H1 (cell line): ENCODE data around the gene PRPF40B. TPM values are rescaled to one million over a fixed set of nuclear protein-coding genes. Genes with fewer than 3 reads are reported as not detected.

ENCODE experiments used
- CTCF ChIA-PET: fragments of 300-600 bp; sonication (Branson Sonifier 250); formaldehyde crosslinking; loops from one replicate; lab custom pipeline; 2021; ENCODE audit not compliant: partially characterized antibody; lab: Charles Lee
- POLR2A ChIA-PET: fragments of 300-600 bp; sonication (Branson Sonifier 250); formaldehyde crosslinking; loops from one replicate; lab custom pipeline; 2021; ENCODE audit warnings: inconsistent platforms; ENCODE audit not compliant: partially characterized antibody; lab: Charles Lee
- DNase-seq, 2 experiments: peaks; one replicate each; pipeline versions ENCODE4 v3.0.0 to v3.0.0-alpha.2; 2010 to 2022; ENCODE audit warnings: low spot score in 2 of 2, low read depth in 1 of 2, mixed read lengths in 1 of 2
- FAIRE-seq: peaks from 2 replicates; lab custom pipeline; 2011; peaks lifted over from hg19 to GRCh38; lab: Jason Lieb, UNC
- H2AFZ ChIP-seq: 2 replicates; pipeline ENCODE4 v1.8.1; 2012; ENCODE audit warnings: low read length, inconsistent platforms
- H2AK5ac ChIP-seq: 2 replicates; pipeline ENCODE4 v1.6.1; 2013; ENCODE audit warnings: low read depth, low read length
- H2BK120ac ChIP-seq: replicated peaks from 2 replicates; pipeline ENCODE3; 2013; ENCODE audit warnings: low read depth, low read length, inconsistent platforms
- H2BK12ac ChIP-seq: 2 replicates; pipeline ENCODE4 v1.6.1; 2013; ENCODE audit warnings: low read depth, low read length
- H2BK15ac ChIP-seq: 2 replicates; pipeline ENCODE4 v1.6.1; 2013; ENCODE audit warnings: low read length
- H2BK20ac ChIP-seq: 2 replicates; pipeline ENCODE4 v1.6.1; 2013; ENCODE audit warnings: low read length
- H2BK5ac ChIP-seq: 2 replicates; pipeline ENCODE4 v1.6.1; 2013; ENCODE audit warnings: low read depth, low read length
- H3K14ac ChIP-seq: 2 replicates; pipeline ENCODE4 v1.6.1; 2013; ENCODE audit warnings: inconsistent platforms; ENCODE audit not compliant: insufficient read length
- H3K18ac ChIP-seq: 2 replicates; pipeline ENCODE4 v1.6.1; 2013; ENCODE audit warnings: low read length; ENCODE audit errors: extremely low read depth
- H3K23ac ChIP-seq: 2 replicates; pipeline ENCODE4 v1.6.1; 2013; ENCODE audit warnings: inconsistent platforms; ENCODE audit not compliant: insufficient read length
- H3K23me2 ChIP-seq: 2 replicates; pipeline ENCODE4 v1.6.1; 2013; ENCODE audit warnings: low read depth, low read length
- H3K27ac ChIP-seq: 2 replicates; pipeline ENCODE4 v1.6.1; 2011; ENCODE audit warnings: low read depth, low read length, inconsistent platforms
- H3K27me3 ChIP-seq, 4 experiments: replicated peaks in 1 of 4; 1 replicate in 1 of 4; 2 replicates in 3 of 4; pipeline versions ENCODE4 v1.6.1 to v1.8.1; 2011 to 2013; ENCODE audit warnings: low read length in 3 of 4, mild to moderate bottlenecking in 3 of 4, inconsistent platforms in 2 of 4, mixed read lengths in 2 of 4, moderate library complexity in 1 of 4; ENCODE audit not compliant: control insufficient read depth in 3 of 4, insufficient read depth in 3 of 4; ENCODE audit errors: extremely low read depth in 1 of 4
- H3K36me3 ChIP-seq, 4 experiments: 2 replicates each; pipeline versions ENCODE4 v1.6.1 to v1.8.1; 2011 to 2013; ENCODE audit warnings: mild to moderate bottlenecking in 4 of 4, low read length in 3 of 4, moderate library complexity in 2 of 4, control low read depth in 1 of 4, inconsistent platforms in 1 of 4; ENCODE audit not compliant: insufficient read depth in 4 of 4, control insufficient read depth in 2 of 4
- H3K4ac ChIP-seq: replicated peaks from 2 replicates; pipeline ENCODE3; 2013; ENCODE audit warnings: low read length, low read depth, mixed read lengths, inconsistent platforms; ENCODE audit not compliant: insufficient read length
- H3K4me1 ChIP-seq, 4 experiments: replicated peaks in 1 of 4; 1 replicate in 1 of 4; 2 replicates in 3 of 4; pipeline versions ENCODE4 v1.6.1 to v1.8.1; 2011 to 2013; ENCODE audit warnings: low read length in 3 of 4, inconsistent platforms in 2 of 4, mixed read lengths in 1 of 4; ENCODE audit not compliant: insufficient read depth in 4 of 4, control insufficient read depth in 3 of 4
- H3K4me2 ChIP-seq, 2 experiments: 2 replicates each; pipeline versions ENCODE4 v1.6.1 to v1.8.1; 2011 to 2013; ENCODE audit warnings: low read depth in 2 of 2, low read length in 2 of 2, control low read depth in 1 of 2, inconsistent platforms in 1 of 2, mild to moderate bottlenecking in 1 of 2; ENCODE audit not compliant: insufficient read depth in 1 of 2
- H3K4me3 ChIP-seq, 4 experiments: fragments of 200-600, 300-600 bp in 1 of 4; sonication (generic), shearing (Covaris generic), sonication (Bioruptor Twin) in 1 of 4; 2 replicates each; pipeline versions ENCODE4 v1.5.1 to v1.8.1; 2011 to 2016; ENCODE audit warnings: low read length in 4 of 4, low read depth in 3 of 4, control low read depth in 2 of 4, inconsistent platforms in 2 of 4, mild to moderate bottlenecking in 2 of 4, mixed read lengths in 1 of 4, moderate library complexity in 1 of 4; ENCODE audit not compliant: insufficient read depth in 2 of 4; ENCODE audit errors: extremely low read depth in 1 of 4
- H3K56ac ChIP-seq: replicated peaks from 2 replicates; pipeline ENCODE3; 2013; ENCODE audit warnings: low read depth, mild to moderate bottlenecking, mixed read lengths, low read length, inconsistent platforms; ENCODE audit not compliant: insufficient read length
- H3K79me1 ChIP-seq: 2 replicates; pipeline ENCODE4 v1.6.1; 2013; ENCODE audit warnings: low read depth, low read length, control low read depth
- H3K79me2 ChIP-seq, 2 experiments: 2 replicates each; pipeline versions ENCODE4 v1.6.1 to v1.8.1; 2012 to 2013; ENCODE audit warnings: low read length in 2 of 2, mild to moderate bottlenecking in 2 of 2, inconsistent platforms in 1 of 2; ENCODE audit not compliant: insufficient read depth in 2 of 2, control insufficient read depth in 1 of 2
- H3K9ac ChIP-seq, 4 experiments: replicated peaks in 1 of 4; 1 replicate in 1 of 4; 2 replicates in 3 of 4; pipeline versions ENCODE4 v1.6.1 to v1.8.1; 2011 to 2013; ENCODE audit warnings: low read depth in 3 of 4, low read length in 3 of 4, control low read depth in 2 of 4, mild to moderate bottlenecking in 2 of 4, moderate library complexity in 2 of 4, inconsistent platforms in 1 of 4; ENCODE audit errors: extremely low read depth in 1 of 4
- H3K9me3 ChIP-seq, 2 experiments: 2 replicates each; pipeline versions ENCODE4 v1.6.1 to v1.8.1; 2012 to 2013; ENCODE audit warnings: mild to moderate bottlenecking in 2 of 2, moderate library complexity in 2 of 2, control low read depth in 1 of 2, inconsistent platforms in 1 of 2, low read depth in 1 of 2, low read length in 1 of 2, mixed read lengths in 1 of 2; ENCODE audit not compliant: insufficient read depth in 2 of 2
- H4K20me1 ChIP-seq, 2 experiments: replicated peaks in 1 of 2; 2 replicates each; pipeline versions ENCODE3 to v1.8.1; 2011 to 2013; ENCODE audit warnings: inconsistent platforms in 2 of 2, low read length in 2 of 2, mild to moderate bottlenecking in 1 of 2; ENCODE audit not compliant: insufficient read depth in 2 of 2, control insufficient read depth in 1 of 2
- H4K5ac ChIP-seq: 2 replicates; pipeline ENCODE4 v1.6.1; 2013; ENCODE audit warnings: low read length, low read depth, mixed read lengths, inconsistent platforms; ENCODE audit not compliant: insufficient read length
- H4K8ac ChIP-seq: 2 replicates; pipeline ENCODE4 v1.8.0; 2013; ENCODE audit warnings: mild to moderate bottlenecking, moderate library complexity, low read length, inconsistent platforms; ENCODE audit not compliant: insufficient read depth; ENCODE audit errors: extremely low read depth
- H4K91ac ChIP-seq: replicated peaks from 2 replicates; pipeline ENCODE3; 2013; ENCODE audit warnings: low read length, mixed read lengths, inconsistent platforms; ENCODE audit not compliant: insufficient read length
- TBP ChIP-seq: IDR thresholded peaks from 2 replicates; pipeline ENCODE4 v1.6.1; 2011; ENCODE audit warnings: low read depth, low read length, improper control_type of control experiment
- ZNF274 ChIP-seq: IDR thresholded peaks from 2 replicates; pipeline ENCODE4 v1.7.0; 2012; ENCODE audit warnings: low read length, borderline replicate concordance; ENCODE audit errors: extremely low read depth
- WGBS, 2 experiments: shearing (Covaris generic) in 1 of 2; methylation state at CpG; one replicate each; pipeline versions ENCODE4 v1.1.6 to v1.1.7; 2013 to 2015; ENCODE audit warnings: low lambda C conversion rate in 2 of 2, mixed read lengths in 2 of 2, inconsistent platforms in 1 of 2, low coverage in 1 of 2, missing lambda C conversion rate in 1 of 2; ENCODE audit not compliant: insufficient replicate concordance in 2 of 2, insufficient coverage in 1 of 2, insufficient read length in 1 of 2; ENCODE audit errors: extremely low coverage in 1 of 2, missing lambda C conversion rate in 1 of 2; 5-methylcytosine and 5-hydroxymethylcytosine counted together
- polyA plus RNA-seq, 7 experiments: library from polyadenylated mRNA; depleted of rRNA in 3 of 7; stranded (reverse) in 5 of 7; unstranded in 2 of 7; fragments of >200 nt in 5 of 7; fragments of 200-250 nt in 2 of 7; gene quantifications; 1 replicate in 5 of 7; 2 replicates in 1 of 7; 4 replicates in 1 of 7; pipeline versions ENCODE4 v1.2.1 to v1.2.3, GENCODE V29; 2011 to 2013; ENCODE audit warnings: missing spikeins in 2 of 7, mixed read lengths in 2 of 7
- total RNA-seq: library from RNA; stranded (reverse); fragmentation: NEBNext Ultra II Directional; extraction: Animal tissue kit (Norgen Biotek cat#: 25700); gene quantifications from 2 replicates; pipeline ENCODE4 v1.2.1, GENCODE V29; 2021

Gene PRPF40B
- total and polyA plus RNA-seq, 2 of the 8 experiments (the other 6 are each of a cell fraction or from before 2014, with no cell fraction given): 14.4 to 24.4 TPM

DNA sequence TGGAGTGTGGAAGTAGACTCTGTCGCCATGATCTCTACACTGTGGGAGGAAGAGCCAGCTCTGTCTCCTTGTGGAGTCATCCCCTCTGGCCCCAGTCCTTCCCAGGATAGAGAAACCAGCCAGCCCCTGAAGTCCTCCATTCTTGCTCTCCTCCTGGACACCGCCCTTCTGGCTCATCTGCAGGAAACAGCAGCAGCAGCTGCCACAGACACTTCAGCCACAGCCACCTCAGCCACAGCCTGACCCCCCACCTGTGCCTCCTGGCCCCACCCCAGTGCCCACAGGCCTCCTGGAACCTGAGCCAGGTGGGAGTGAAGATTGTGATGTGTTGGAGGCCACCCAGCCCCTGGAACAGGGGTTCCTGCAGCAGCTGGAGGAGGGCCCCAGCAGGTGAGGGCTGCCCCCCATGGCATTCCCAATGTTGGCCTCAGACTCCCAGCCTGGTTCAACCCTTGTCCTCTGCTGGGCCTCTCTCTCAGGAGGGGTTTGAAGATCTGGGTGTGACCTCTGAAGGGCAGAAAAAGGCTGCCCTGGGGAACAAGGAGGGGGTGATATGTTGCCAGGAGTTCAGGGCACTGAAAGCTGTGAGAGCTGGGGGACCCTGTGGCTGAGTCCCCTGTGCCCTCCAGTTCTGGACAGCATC, 10.5 kb downstream of the PRPF40B start:
- DNase-seq: no peak
- Histone ChIP-seq H3K18ac (no peak overlapping the region), H3K14ac (no peak overlapping the region), H2BK20ac (no peak overlapping the region), H3K23ac (no peak overlapping the region), H2BK120ac (no peak overlapping the region), H2BK12ac (no peak overlapping the region), H3K79me1 (no peaks in the 10 kb centered on the region; the same call in 1 of the 2 replicates), H3K9me3 (no peaks in the 10 kb centered on the region), H3K9ac (no peak overlapping the region), H3K4me2 (no peak overlapping the region), H3K27me3 (no peaks in the 10 kb centered on the region), H3K79me2 (no peaks in the 10 kb centered on the region), H3K4me3 (no peak overlapping the region), H2BK15ac (no peak overlapping the region), H4K20me1 (no peaks in the 10 kb centered on the region), H3K36me3 (peaks cover 0 to 4% (median 3%) of the 10 kb centered on the region in 4 experiments; a peak in 5 of 8 replicates), H3K56ac (no peak overlapping the region), H3K23me2 (no peaks in the 10 kb centered on the region), H2BK5ac (no peak overlapping the region), H2AFZ (no peak overlapping the region), H4K5ac (no peak overlapping the region), H4K8ac (no peak overlapping the region), H4K91ac (no peak overlapping the region), H3K4me1 (peaks cover 0 to 10% (median 5%) of the 10 kb centered on the region in 4 experiments; a peak in 5 of 7 replicates), H2AK5ac (no peak overlapping the region), H3K4ac (no peak overlapping the region), H3K27ac (no peak overlapping the region)
- ChIA-PET CTCF (interaction anchor here (0.8 to 9.4 kb wide), 8 partner anchors 9 to 276 kb away, joined by 3 to 98 read pairs (median 4); partner anchors contain the start of gene PRPF40B), POLR2A (interaction anchor here (0.9 to 2.6 kb wide), 7 partner anchors 9 to 108 kb away, joined by 3 to 19 read pairs (median 3); partner anchors contain the start of gene TMBIM6)
- 88% methylated on average over 2 of the region's 2 CpGs; no CpG with 5 or more reads in 1 of the 2 experiments for WGBS, 2 experiments
- FAIRE-seq: no peak
- TF ChIP-seq ZNF274: no peak
- no peak for TF ChIP-seq TBP
